ENCODE measurements around the gene AHRR. TPM values are rescaled to one million over a fixed set of nuclear protein-coding genes. Genes with fewer than 3 reads are reported as not detected.
"Not testable (repeated sequence)": the region's sequence is repeated elsewhere in the genome, so short reads cannot be mapped to it uniquely, and the experiment has no call there.

Gene AHRR
- total and polyA plus RNA-seq, 3 donors from 2014 or later: 36.9 to 68.5 (median 43.4) TPM

- TF ChIP-seq, protein P1, sequence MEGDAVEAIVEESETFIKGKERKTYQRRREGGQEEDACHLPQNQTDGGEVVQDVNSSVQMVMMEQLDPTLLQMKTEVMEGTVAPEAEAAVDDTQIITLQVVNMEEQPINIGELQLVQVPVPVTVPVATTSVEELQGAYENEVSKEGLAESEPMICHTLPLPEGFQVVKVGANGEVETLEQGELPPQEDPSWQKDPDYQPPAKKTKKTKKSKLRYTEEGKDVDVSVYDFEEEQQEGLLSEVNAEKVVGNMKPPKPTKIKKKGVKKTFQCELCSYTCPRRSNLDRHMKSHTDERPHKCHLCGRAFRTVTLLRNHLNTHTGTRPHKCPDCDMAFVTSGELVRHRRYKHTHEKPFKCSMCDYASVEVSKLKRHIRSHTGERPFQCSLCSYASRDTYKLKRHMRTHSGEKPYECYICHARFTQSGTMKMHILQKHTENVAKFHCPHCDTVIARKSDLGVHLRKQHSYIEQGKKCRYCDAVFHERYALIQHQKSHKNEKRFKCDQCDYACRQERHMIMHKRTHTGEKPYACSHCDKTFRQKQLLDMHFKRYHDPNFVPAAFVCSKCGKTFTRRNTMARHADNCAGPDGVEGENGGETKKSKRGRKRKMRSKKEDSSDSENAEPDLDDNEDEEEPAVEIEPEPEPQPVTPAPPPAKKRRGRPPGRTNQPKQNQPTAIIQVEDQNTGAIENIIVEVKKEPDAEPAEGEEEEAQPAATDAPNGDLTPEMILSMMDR (IDR thresholded peaks at IDR 0.05): no peak
- no peak for TF ChIP-seq POLR2A (IDR thresholded peaks at IDR 0.05)
- no peaks in the 10 kb centered on the region for H3K36me3 ChIP-seq (ENCODE audit: low read depth, missing control alignments)
- H3K4me1 ChIP-seq: no peaks in the 10 kb centered on the region
- no peak overlapping the region for H3K4me3 ChIP-seq
- intact Hi-C loops (cut with DNase I; ENCODE audit: low total_unique reads): no loop called here
- no peaks in the 10 kb centered on the region for H3K9me3 ChIP-seq
- no peak overlapping the region for H3K27ac ChIP-seq
- no peak for DNase-seq
- H3K27me3 ChIP-seq: no peaks in the 10 kb centered on the region
- no CpG with 5 or more reads among the region's 2 CpGs for WGBS, 2 donors
These were observed 22.8 kb upstream of the AHRR start for GRCh38 chr5:298737-299125.

- H3K36me3 ChIP-seq (ENCODE audit: low read depth, missing control alignments); H3K9me3 ChIP-seq; intact Hi-C loops (cut with DNase I; ENCODE audit: low total_unique reads); H3K4me1 ChIP-seq; H3K4me3 ChIP-seq; H3K27ac ChIP-seq; DNase-seq; H3K27me3 ChIP-seq: not testable (repeated sequence)
- WGBS, 2 donors: 63 to 70% methylated on average over 2 to 5 of the region's 5 CpGs
These were observed 21.6 kb upstream of the AHRR start for GRCh38 chr5:299921-300320.

- 92% methylated on average over 18 to 21 of the region's 21 CpGs for WGBS, 2 donors
- H3K27me3 ChIP-seq; DNase-seq; H3K36me3 ChIP-seq (ENCODE audit: low read depth, missing control alignments); H3K4me1 ChIP-seq; intact Hi-C loops (cut with DNase I; ENCODE audit: low total_unique reads); H3K9me3 ChIP-seq; H3K4me3 ChIP-seq; H3K27ac ChIP-seq: not testable (repeated sequence)
These were observed 20.7 kb upstream of the AHRR start for GRCh38 chr5:300691-301435.

GRCh38 chr5:302416-302815, 19.1 kb upstream of the AHRR start:
- H3K36me3 ChIP-seq (ENCODE audit: low read depth, missing control alignments); H3K4me1 ChIP-seq; H3K4me3 ChIP-seq; H3K9me3 ChIP-seq; intact Hi-C loops (cut with DNase I; ENCODE audit: low total_unique reads); H3K27ac ChIP-seq; H3K27me3 ChIP-seq: not testable (repeated sequence)
- DNase-seq: peak; percentile 4
- WGBS, 2 donors: 85 to 89% methylated on average over 6 to 8 of the region's 8 CpGs

DNA sequence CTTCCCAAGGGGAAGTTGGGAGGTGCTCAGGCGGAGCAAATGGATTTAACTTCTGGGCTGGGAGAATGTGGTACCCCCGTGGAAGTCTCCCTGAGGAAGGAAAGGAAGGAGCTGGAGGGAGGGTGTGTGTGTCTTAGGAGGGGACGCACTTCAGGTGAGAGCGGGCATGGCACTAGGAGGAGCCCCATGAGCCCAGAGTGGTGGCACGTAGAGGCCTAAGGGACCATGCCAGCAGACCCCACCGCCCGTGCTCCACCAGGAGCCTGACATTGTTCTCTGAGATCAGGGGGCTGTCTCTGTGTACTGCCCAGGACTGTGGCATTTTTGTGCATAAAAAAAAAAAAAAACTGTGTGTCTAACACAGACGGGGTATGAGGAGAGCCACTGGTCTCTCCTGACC, 18.5 kb upstream of the AHRR start:
- Histone ChIP-seq H3K4me3 (no peak overlapping the region), H3K4me1 (peaks cover 4% of the 10 kb centered on the region), H3K36me3 (ENCODE audit: low read depth, missing control alignments) (no peaks in the 10 kb centered on the region), H3K9me3 (no peaks in the 10 kb centered on the region), H3K27me3 (no peaks in the 10 kb centered on the region), H3K27ac (no peak overlapping the region)
- DNase-seq: no peak
- 81 to 82% methylated on average over 8 of the region's 8 CpGs for WGBS, 2 donors
- TF ChIP-seq, protein P1 (IDR thresholded peaks at IDR 0.05): no peak
- no peak for TF ChIP-seq POLR2A (IDR thresholded peaks at IDR 0.05)
- intact Hi-C loops (cut with DNase I; ENCODE audit: low total_unique reads): no loop called here

DNA sequence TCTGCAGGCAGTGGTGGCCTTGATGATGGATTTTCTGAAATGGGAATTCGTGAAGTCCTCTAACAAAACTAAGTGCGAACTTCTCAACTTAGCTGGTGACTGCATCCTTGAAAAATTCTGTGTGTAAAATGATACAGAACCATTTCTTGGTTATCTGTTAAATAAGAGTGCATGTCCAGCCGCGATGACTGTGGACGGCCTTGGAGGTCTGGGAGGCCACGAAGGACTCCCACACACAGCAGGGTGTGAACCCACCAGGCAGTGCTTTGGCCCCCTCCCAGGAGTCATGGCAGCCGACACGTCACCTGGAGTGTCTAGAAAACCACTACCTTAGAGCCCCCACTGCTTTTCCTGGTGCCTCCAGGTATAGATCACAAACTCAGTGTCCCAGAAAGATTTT, 17.8 kb upstream of the AHRR start:
- WGBS, 2 donors: 60 to 77% methylated on average over 5 to 8 of the region's 8 CpGs
- H3K9me3 ChIP-seq; H3K4me3 ChIP-seq; H3K4me1 ChIP-seq; H3K36me3 ChIP-seq (ENCODE audit: low read depth, missing control alignments); H3K27me3 ChIP-seq; H3K27ac ChIP-seq; intact Hi-C loops (cut with DNase I; ENCODE audit: low total_unique reads): not testable (repeated sequence)
- DNase-seq: peak; percentile 23

DNA sequence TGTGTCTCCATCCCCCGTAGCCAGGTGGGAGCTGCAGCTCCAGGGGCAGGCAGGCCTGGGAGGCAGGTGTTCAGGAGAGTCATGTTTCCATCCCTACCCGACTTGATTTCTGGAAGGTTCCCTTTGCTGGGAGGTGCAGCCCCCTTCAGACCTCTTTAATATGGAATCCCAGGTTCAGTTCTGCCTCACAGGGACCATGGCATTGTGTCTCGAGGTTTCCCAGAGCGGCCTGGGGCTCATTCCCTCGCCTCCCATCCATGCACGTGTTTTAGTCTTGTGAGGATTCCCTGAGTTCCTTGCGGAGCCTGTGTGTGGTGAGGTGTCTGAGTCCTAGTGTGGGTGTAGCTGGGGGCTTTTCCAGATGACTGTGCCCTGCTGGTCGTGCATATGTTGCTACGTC, 16.5 kb upstream of the AHRR start:
- intact Hi-C loops (cut with DNase I; ENCODE audit: low total_unique reads): no loop called here
- no peak overlapping the region for H3K27ac ChIP-seq
- 92 to 95% methylated on average over 5 to 9 of the region's 9 CpGs for WGBS, 2 donors
- no peak overlapping the region for H3K4me3 ChIP-seq
- no peak for DNase-seq
- H3K36me3 ChIP-seq (ENCODE audit: low read depth, missing control alignments): no peaks in the 10 kb centered on the region
- H3K9me3 ChIP-seq: no peaks in the 10 kb centered on the region
- TF ChIP-seq POLR2A (IDR thresholded peaks at IDR 0.05): no peak
- TF ChIP-seq, protein P1 (IDR thresholded peaks at IDR 0.05): no peak
- H3K4me1 ChIP-seq: peaks cover 8% of the 10 kb centered on the region
- H3K27me3 ChIP-seq: no peaks in the 10 kb centered on the region
